HL-60 (cell line): ENCODE results near the gene AP3M1.

Experiments
- GABPA ChIP-seq: IDR thresholded peaks from 2 replicates; pipeline ENCODE4 v1.6.1; 2012; ENCODE audit warnings: low read depth
- POLR2AphosphoS5 ChIP-seq: IDR thresholded peaks from 2 replicates; pipeline ENCODE4 v1.6.1; 2012; ENCODE audit warnings: low read depth
- TF ChIP-seq, protein P1 (sequence below): IDR thresholded peaks from one replicate; pipeline ENCODE4 v1.5.1; 2011; ENCODE audit warnings: low read length, control low read depth, inconsistent platforms; ENCODE audit not compliant: insufficient read depth
- TF ChIP-seq, protein P2 (sequence below): IDR thresholded peaks from 2 replicates; pipeline ENCODE4 v1.6.1; 2012; ENCODE audit warnings: low read depth; ENCODE audit not compliant: insufficient replicate concordance

DNA sequence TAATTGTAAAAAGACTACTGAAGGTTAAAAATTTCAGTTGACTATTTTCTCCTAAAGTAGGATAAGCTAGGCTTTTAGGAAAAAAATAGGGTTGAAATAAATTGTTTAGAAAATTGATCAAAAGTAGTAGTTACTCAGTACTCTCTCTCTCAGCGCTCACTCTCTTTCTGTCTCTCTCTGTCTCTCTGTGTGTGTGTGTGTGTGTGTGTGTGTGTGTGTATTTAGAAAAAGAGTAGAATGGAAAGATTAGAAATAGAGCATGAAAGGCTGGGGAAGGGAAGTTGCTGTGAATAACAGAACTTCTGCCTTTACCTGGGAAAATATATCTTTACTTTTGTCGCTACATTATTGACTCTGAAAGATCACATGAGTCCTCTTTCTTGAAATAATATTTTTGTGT, 21.0 kb upstream of the AP3M1 start:
- TF ChIP-seq, protein P1, sequence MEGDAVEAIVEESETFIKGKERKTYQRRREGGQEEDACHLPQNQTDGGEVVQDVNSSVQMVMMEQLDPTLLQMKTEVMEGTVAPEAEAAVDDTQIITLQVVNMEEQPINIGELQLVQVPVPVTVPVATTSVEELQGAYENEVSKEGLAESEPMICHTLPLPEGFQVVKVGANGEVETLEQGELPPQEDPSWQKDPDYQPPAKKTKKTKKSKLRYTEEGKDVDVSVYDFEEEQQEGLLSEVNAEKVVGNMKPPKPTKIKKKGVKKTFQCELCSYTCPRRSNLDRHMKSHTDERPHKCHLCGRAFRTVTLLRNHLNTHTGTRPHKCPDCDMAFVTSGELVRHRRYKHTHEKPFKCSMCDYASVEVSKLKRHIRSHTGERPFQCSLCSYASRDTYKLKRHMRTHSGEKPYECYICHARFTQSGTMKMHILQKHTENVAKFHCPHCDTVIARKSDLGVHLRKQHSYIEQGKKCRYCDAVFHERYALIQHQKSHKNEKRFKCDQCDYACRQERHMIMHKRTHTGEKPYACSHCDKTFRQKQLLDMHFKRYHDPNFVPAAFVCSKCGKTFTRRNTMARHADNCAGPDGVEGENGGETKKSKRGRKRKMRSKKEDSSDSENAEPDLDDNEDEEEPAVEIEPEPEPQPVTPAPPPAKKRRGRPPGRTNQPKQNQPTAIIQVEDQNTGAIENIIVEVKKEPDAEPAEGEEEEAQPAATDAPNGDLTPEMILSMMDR = no peak
- TF ChIP-seq, protein P2, sequence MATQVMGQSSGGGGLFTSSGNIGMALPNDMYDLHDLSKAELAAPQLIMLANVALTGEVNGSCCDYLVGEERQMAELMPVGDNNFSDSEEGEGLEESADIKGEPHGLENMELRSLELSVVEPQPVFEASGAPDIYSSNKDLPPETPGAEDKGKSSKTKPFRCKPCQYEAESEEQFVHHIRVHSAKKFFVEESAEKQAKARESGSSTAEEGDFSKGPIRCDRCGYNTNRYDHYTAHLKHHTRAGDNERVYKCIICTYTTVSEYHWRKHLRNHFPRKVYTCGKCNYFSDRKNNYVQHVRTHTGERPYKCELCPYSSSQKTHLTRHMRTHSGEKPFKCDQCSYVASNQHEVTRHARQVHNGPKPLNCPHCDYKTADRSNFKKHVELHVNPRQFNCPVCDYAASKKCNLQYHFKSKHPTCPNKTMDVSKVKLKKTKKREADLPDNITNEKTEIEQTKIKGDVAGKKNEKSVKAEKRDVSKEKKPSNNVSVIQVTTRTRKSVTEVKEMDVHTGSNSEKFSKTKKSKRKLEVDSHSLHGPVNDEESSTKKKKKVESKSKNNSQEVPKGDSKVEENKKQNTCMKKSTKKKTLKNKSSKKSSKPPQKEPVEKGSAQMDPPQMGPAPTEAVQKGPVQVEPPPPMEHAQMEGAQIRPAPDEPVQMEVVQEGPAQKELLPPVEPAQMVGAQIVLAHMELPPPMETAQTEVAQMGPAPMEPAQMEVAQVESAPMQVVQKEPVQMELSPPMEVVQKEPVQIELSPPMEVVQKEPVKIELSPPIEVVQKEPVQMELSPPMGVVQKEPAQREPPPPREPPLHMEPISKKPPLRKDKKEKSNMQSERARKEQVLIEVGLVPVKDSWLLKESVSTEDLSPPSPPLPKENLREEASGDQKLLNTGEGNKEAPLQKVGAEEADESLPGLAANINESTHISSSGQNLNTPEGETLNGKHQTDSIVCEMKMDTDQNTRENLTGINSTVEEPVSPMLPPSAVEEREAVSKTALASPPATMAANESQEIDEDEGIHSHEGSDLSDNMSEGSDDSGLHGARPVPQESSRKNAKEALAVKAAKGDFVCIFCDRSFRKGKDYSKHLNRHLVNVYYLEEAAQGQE = no peak
- TF ChIP-seq GABPA (no peak), POLR2AphosphoS5 (no peak)
